ENCODE measurements around the gene NPIPB2. TPM values are rescaled to one million over a fixed set of nuclear protein-coding genes. Genes with fewer than 3 reads are reported as not detected.
"Not testable (repeated sequence)": the region's sequence is repeated elsewhere in the genome, so short reads cannot be mapped to it uniquely, and the experiment has no call there.

Gene NPIPB2
- polyA plus RNA-seq (ENCODE audit: insufficient read depth in 1 of 5, insufficient read length in 5 of 5, low replicate concordance in 1 of 5), result 10 to 100 TPM in 1 of 5 donors, 1 to 10 TPM in 4; 4.4 to 11.8 (median 8.3) TPM
- long read RNA-seq, donor 1, result 0 reads
- long read RNA-seq, donor 2, result 0 reads
- long read RNA-seq, donor 3, result 0 reads
- long read RNA-seq, donor 4, result 0 reads
- long read RNA-seq, donor 5, result 0 reads
- long read RNA-seq, donor 6, result 0 reads
- long read RNA-seq, donor 7, result 0 reads
- long read RNA-seq, donor 8, result 0 reads

GRCh38 chr16:11941945-11942344 lies at the start of gene NPIPB2:
TSS of gene NPIPB2 (minus strand) at chr16:11942045. CDS start at chr16:11942045, 0 bp downstream.
- DNase-seq, result not testable (repeated sequence)

- no peak for DNase-seq
Observed at GRCh38 chr16:11990702-11991390, 49.0 kb upstream of the NPIPB2 start.

GRCh38 chr16:11988258-11988978 lies 46.6 kb upstream of the NPIPB2 start:
- DNase-seq, result no peak

- DNase-seq, result no peak
Observed at GRCh38 chr16:11986521-11987057, 44.7 kb upstream of the NPIPB2 start.

- no peak for DNase-seq
Observed at GRCh38 chr16:11985250-11985649, 43.4 kb upstream of the NPIPB2 start.

- DNase-seq, result no peak
Observed at GRCh38 chr16:11980136-11980844, 38.4 kb upstream of the NPIPB2 start.

GRCh38 chr16:11979013-11979672 lies 37.3 kb upstream of the NPIPB2 start:
- DNase-seq, result no peak

- DNase-seq, result no peak
Observed at GRCh38 chr16:11978080-11978479, 36.2 kb upstream of the NPIPB2 start.

- DNase-seq, result no peak
Observed at GRCh38 chr16:11977376-11978041, 35.7 kb upstream of the NPIPB2 start.

- DNase-seq, result no peak
Observed at GRCh38 chr16:11976850-11977375, 35.1 kb upstream of the NPIPB2 start.

- peak; percentile 39 to 45 for DNase-seq
Observed at GRCh38 chr16:11973070-11973469, 31.2 kb upstream of the NPIPB2 start.

GRCh38 chr16:11972128-11972527 lies 30.3 kb upstream of the NPIPB2 start:
- no peak for DNase-seq

- not testable (repeated sequence) for DNase-seq
Observed at GRCh38 chr16:11970292-11970691, 28.4 kb upstream of the NPIPB2 start.

GRCh38 chr16:11968577-11968976 lies 26.7 kb upstream of the NPIPB2 start:
- no peak for DNase-seq

GRCh38 chr16:11967195-11967911 lies 25.5 kb upstream of the NPIPB2 start:
- no peak for DNase-seq

- no peak for DNase-seq
Observed at GRCh38 chr16:11966173-11966572, 24.3 kb upstream of the NPIPB2 start.

GRCh38 chr16:11964761-11965551 lies 23.1 kb upstream of the NPIPB2 start, which contains the start of gene TNFRSF17:
TSS of gene TNFRSF17 (plus strand) at chr16:11965210. CDS start at chr16:11965325, 115 bp downstream.
- DNase-seq, result no peak

- DNase-seq, result no peak
Observed at GRCh38 chr16:11963706-11964105, 21.9 kb upstream of the NPIPB2 start.

- not testable (repeated sequence) for DNase-seq
Observed at GRCh38 chr16:11962978-11963377, 21.1 kb upstream of the NPIPB2 start.
